ENCODE data around the gene TNFSF13B.

GRCh38 chr13:108227651-108228272 lies 41.8 kb upstream of the TNFSF13B start:
- TF ChIP-seq CTCF (IDR thresholded peaks at IDR 0.05; ENCODE audit: poor library complexity, severe bottlenecking) = peak; percentile 82
- TF ChIP-seq TAF1 (IDR thresholded peaks at IDR 0.05; ENCODE audit: low read depth) = no peak
- no peak for TF ChIP-seq POLR2AphosphoS5 (IDR thresholded peaks at IDR 0.05)
- peak; percentile 84 for TF ChIP-seq RAD21 (conservative IDR thresholded peaks at IDR 0.05)
